ENCODE data around the gene CYTH1.
"Not testable (repeated sequence)": the region's sequence is repeated elsewhere in the genome, so short reads cannot be mapped to it uniquely, and the experiment has no call there.

CYTH1 gene

GRCh38 chr17:78761789-78762406 is 20.2 kb downstream of the CYTH1 start:
- no peak for DNase-seq (ENCODE audit: low read depth)

- no peak for DNase-seq (ENCODE audit: low read depth)
Observed at GRCh38 chr17:78759969-78760352, 22.1 kb downstream of the CYTH1 start.

GRCh38 chr17:78759203-78759968 is 22.7 kb downstream of the CYTH1 start:
- peak; percentile 69 for DNase-seq (ENCODE audit: low read depth)

- DNase-seq (ENCODE audit: low read depth): no peak
Observed at GRCh38 chr17:78753316-78754250, 28.5 kb downstream of the CYTH1 start.

GRCh38 chr17:78751447-78752161 is 30.5 kb downstream of the CYTH1 start:
- DNase-seq (ENCODE audit: low read depth): no peak

- DNase-seq (ENCODE audit: low read depth): not testable (repeated sequence)
Observed at GRCh38 chr17:78751000-78751399, 31.1 kb downstream of the CYTH1 start.

- DNase-seq (ENCODE audit: low read depth): peak; percentile 58
Observed at GRCh38 chr17:78748730-78749317, 33.2 kb downstream of the CYTH1 start.

GRCh38 chr17:78748048-78748729 is 33.9 kb downstream of the CYTH1 start:
- DNase-seq (ENCODE audit: low read depth): no peak

- DNase-seq (ENCODE audit: low read depth): no peak
Observed at GRCh38 chr17:78747488-78747887, 34.6 kb downstream of the CYTH1 start.

- DNase-seq (ENCODE audit: low read depth): no peak
Observed at GRCh38 chr17:78746949-78747269, 35.2 kb downstream of the CYTH1 start.

GRCh38 chr17:78746263-78746948 is 35.7 kb downstream of the CYTH1 start:
- DNase-seq (ENCODE audit: low read depth): no peak

- peak; percentile 38 for DNase-seq (ENCODE audit: low read depth)
Observed at GRCh38 chr17:78745407-78746088, 36.5 kb downstream of the CYTH1 start.

GRCh38 chr17:78742901-78743300 is 39.2 kb downstream of the CYTH1 start:
- no peak for DNase-seq (ENCODE audit: low read depth)

- no peak for DNase-seq (ENCODE audit: low read depth)
Observed at GRCh38 chr17:78741644-78742284, 40.3 kb downstream of the CYTH1 start.

- no peak for DNase-seq (ENCODE audit: low read depth)
Observed at GRCh38 chr17:78739331-78739931, 42.6 kb downstream of the CYTH1 start.

- no peak for DNase-seq (ENCODE audit: low read depth)
Observed at GRCh38 chr17:78738698-78739097, 43.4 kb downstream of the CYTH1 start.

- no peak for DNase-seq (ENCODE audit: low read depth)
Observed at GRCh38 chr17:78738278-78738677, 43.8 kb downstream of the CYTH1 start.

GRCh38 chr17:78737332-78737731 is 44.7 kb downstream of the CYTH1 start:
- DNase-seq (ENCODE audit: low read depth): no peak

- DNase-seq (ENCODE audit: low read depth): peak; percentile 24
Observed at GRCh38 chr17:78736526-78737079, 45.5 kb downstream of the CYTH1 start.

Data from stimulated activated CD8-positive, alpha-beta memory T cell treated with anti-CD3 and anti-CD28 coated beads, Interleukin-15, amount 100 ng/mL, for 1 hour (primary cell).